Measurements from ENCODE around the gene PIH1D1. TPM values are rescaled to one million over a fixed set of nuclear protein-coding genes. Genes with fewer than 3 reads are reported as not detected.

The PIH1D1 gene
- total RNA-seq, 2 donors from 2014 or later = 62.9 to 74.1 TPM

DNA sequence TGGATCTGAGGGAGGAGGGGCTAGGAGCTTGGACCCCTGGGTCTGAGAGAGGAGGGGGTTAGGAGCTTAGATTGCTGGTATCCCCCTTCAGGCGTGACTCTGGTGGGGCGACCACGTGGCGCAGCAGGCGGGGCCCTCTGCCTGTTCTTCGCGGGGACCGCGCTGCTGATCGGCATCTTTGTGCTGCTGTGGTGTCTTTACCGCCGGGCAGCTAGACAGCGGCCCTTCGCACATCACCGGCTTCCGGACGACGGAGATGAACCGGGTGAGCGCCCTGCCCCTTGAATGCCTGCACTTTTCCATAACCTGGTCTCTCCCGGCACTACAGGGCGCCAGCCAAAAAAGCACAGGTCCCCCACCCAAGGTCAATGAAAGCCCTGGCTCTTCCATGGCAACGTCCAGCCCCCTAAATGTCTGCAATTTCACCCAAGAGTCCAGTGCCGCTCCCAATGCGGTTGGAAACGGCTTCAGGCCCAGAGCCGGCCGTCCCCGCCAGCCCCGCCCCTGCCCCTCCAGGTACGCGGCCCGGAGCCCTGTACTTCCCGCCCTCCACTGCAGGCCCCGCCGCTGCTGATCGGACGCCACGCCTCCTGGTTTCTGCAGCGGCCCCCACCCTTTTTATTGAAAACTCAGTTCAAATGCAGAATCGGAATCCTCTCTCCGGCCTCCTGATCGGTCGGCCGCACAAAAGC, 23.6 kb downstream of the PIH1D1 start:
- DNase-seq (no peak), ATAC-seq (peak; percentile 45)

GRCh38 chr19:49427339-49427738, 24.3 kb downstream of the PIH1D1 start:
- DNase-seq (no peak), ATAC-seq (no peak)
- intact Hi-C loops (cut with DNase I, micrococcal nuclease) = no loop called here

More for the DNA sequence above, 23.6 kb downstream of the PIH1D1 start:
- intact Hi-C loops (cut with DNase I, micrococcal nuclease) = no loop called here

GRCh38 chr19:49425922-49426592, 25.6 kb downstream of the PIH1D1 start:
- intact Hi-C loops (cut with DNase I, micrococcal nuclease) = no loop called here
- no peak for ATAC-seq
- DNase-seq = no peak

GRCh38 chr19:49425178-49425577, 26.4 kb downstream of the PIH1D1 start, which contains the start of gene GFY:
GFY (plus strand) TSS chr19:49425388; CDS start chr19:49426431, 1,043 bp downstream.
- DNase-seq (no peak), ATAC-seq (no peak)
- intact Hi-C loops (cut with DNase I, micrococcal nuclease) = no loop called here

DNA sequence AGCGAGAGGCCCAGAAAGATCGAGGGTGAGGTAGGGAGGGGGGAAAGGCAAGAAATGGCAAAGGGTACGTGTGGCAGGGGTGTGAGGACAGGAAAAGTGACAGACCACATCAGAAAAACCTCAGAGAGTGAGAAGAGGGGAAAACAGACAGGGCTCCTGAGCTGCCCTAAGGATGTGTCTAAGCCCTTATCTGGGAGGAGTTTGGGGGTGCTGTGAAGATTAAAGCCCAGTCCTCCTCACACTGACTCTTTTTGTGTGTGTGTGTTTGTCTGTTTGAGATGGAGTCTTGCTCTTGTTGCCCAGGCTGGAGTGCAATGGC, 27.7 kb downstream of the PIH1D1 start:
- DNase-seq (no peak), ATAC-seq (no peak)
- intact Hi-C loops (cut with DNase I, micrococcal nuclease) = no loop called here

- ATAC-seq = no peak
- DNase-seq = no peak
- intact Hi-C loops (cut with DNase I, micrococcal nuclease) = no loop called here
Observed at GRCh38 chr19:49423071-49423984, 28.3 kb downstream of the PIH1D1 start, which contains the start of gene PTH2. PTH2 (minus strand) TSS chr19:49423441; CDS start chr19:49423339, 102 bp downstream.

DNA sequence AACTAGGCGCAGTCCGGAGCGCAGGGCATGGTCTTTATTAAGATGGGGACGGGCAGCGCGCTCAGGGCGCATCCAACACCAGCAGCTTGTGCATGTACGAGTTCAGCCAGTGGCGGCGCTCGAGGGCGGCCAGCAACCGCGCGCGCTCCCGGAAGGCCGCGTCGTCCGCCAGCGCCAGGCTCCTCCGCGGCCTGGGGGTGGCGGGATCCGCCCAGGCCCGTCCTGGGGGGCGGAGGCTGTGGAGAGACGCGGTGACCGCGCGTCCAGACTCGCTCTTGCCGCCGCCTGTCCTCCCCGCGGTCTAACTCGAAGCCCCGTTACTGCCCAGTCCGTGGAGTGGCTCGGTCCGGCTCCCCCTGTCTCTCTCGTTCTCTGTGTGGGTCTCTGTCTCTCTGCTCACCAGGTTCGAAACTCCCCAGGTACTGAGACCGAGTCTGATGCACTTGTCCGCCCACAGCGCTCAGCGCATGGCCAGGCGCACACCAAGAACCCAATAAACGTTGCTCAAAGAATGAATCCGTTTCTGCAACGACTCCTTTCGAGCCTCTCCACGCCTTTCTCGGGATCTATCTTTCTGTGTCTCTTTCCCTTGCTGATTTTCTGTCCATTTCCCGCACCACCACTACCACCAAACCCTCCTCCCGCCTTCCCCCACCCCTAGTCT, 29.1 kb downstream of the PIH1D1 start:
- DNase-seq (peak in 1 of 2 donors; percentile 44), ATAC-seq (peak; percentile 72)
- intact Hi-C loops (cut with DNase I, micrococcal nuclease) = no loop called here

- intact Hi-C loops (cut with DNase I, micrococcal nuclease) = no loop called here
- ATAC-seq = no peak
- no peak for DNase-seq
Observed at GRCh38 chr19:49421878-49422202, 29.8 kb downstream of the PIH1D1 start.

GRCh38 chr19:49421039-49421877, 30.4 kb downstream of the PIH1D1 start:
- DNase-seq = peak in 1 of 2 donors; percentile 64
- peak; percentile 86 for ATAC-seq
- intact Hi-C loops (cut with DNase I, micrococcal nuclease) = no loop called here

GRCh38 chr19:49420227-49420626, 31.4 kb downstream of the PIH1D1 start:
- no peak for ATAC-seq
- intact Hi-C loops (cut with DNase I, micrococcal nuclease) = no loop called here
- no peak for DNase-seq

DNA sequence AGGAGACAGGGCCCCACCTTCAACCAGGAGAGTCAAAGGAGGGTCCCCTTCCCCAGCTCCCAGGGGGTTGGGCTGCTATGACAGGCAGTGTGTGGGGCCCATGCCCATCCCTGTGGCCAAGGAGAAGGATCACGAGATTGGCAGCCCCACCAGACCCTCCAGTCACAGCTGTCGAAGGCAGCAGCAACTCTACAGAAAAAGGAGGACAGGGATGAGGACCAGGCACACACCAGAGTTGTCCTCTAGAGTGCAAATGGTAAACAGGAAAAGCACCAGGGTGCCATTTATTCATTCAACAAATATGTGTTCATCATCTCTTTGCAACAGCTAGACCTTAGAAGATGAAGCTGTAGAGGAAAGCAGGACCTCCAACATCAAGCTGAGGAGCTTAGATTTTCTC, 32.4 kb downstream of the PIH1D1 start:
- ATAC-seq = no peak
- intact Hi-C loops (cut with DNase I, micrococcal nuclease) = no loop called here
- no peak for DNase-seq

DNA sequence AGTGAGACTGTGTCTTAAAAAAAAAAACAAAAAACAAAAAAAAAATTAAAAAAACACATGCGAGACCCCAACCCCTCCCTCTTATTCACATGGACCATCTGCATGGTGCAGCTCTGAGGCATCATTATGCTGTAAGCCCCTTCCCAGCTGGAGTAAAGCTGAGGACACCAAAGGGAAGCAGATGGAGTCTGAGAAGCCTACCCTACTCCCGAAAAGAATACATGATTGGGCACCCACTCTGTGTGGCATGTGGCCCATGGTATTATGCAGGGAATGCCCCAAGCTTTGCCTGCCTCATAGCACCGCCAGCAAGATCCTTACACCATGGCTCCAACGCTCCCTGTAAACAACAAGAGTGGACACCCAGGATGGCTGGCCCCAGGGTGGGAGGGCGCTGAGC, 33.1 kb downstream of the PIH1D1 start:
- ATAC-seq (no peak), DNase-seq (no peak)
- intact Hi-C loops (cut with DNase I, micrococcal nuclease) = no loop called here

DNA sequence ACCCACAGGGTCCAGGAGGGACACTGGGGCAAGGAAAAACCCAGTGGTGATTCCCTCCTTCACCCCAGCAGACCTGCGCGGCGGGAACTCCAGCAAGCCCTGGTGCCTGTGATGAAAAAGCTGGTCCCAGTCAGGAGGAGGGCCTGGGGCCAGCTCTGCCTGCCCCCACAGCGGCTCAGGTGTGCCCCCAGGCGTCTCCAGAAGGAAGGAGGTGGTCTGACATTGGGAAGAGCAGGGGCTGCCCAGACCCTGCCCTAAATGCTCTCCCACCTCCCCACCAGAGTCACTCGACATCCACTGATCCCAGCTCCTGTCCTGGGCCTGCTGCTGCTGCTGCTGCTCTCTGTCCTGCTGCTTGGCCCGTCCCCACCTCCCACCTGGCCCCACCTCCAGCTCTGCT, 34.5 kb downstream of the PIH1D1 start:
- DNase-seq = no peak
- intact Hi-C loops (cut with DNase I, micrococcal nuclease) = no loop called here
- no peak for ATAC-seq

GRCh38 chr19:49415810-49416200, 35.8 kb downstream of the PIH1D1 start:
- intact Hi-C loops (cut with DNase I, micrococcal nuclease) = no loop called here
- no peak for ATAC-seq
- DNase-seq = no peak

GRCh38 chr19:49415102-49415809, 36.4 kb downstream of the PIH1D1 start:
- ATAC-seq (no peak), DNase-seq (no peak)
- intact Hi-C loops (cut with DNase I, micrococcal nuclease) = no loop called here

- DNase-seq = no peak
- no peak for ATAC-seq
- intact Hi-C loops (cut with DNase I, micrococcal nuclease) = no loop called here
Observed at GRCh38 chr19:49414256-49414655, 37.4 kb downstream of the PIH1D1 start.

DNA sequence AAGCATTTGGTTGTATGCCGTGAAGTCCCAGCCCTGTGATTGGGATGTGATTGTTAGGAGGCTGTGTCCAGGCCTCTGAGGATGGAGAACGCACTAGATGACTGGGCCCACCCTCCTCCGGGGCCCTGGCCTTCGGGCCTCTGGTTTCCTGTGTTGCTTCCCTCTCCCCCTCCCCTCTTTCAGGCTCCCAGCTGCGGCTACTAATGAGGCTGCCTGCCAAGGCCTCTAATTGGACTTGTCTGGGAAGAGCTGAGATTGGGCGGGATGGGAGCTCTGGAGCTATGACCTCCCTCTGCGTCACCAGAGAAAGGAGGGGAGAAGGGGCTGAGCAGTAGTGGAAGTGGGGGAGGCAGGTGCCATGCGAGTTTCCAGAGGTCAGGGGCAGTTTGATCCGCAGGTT, 38.3 kb downstream of the PIH1D1 start:
- intact Hi-C loops (cut with DNase I, micrococcal nuclease) = no loop called here

More for the DNA sequence above, 38.3 kb downstream of the PIH1D1 start:
- ATAC-seq = no peak
- DNase-seq = no peak

All from left colon (tissue), 2 donors.